GM21529 (cell line): ENCODE results near the gene TTC34.
"Not testable (repeated sequence)": the region's sequence is repeated elsewhere in the genome, so short reads cannot be mapped to it uniquely, and the experiment has no call there.

ENCODE experiments used
- ATAC-seq: cut with Tn5 transposase; IDR thresholded peaks from one replicate; pipeline ENCODE4 v1.9.1; 2021; ENCODE audit not compliant: unreplicated experiment

The TTC34 gene

GRCh38 chr1:2685671-2686070 lies 115.8 kb downstream of the TTC34 start:
- ATAC-seq = not testable (repeated sequence)

- ATAC-seq = not testable (repeated sequence)
Measured at GRCh38 chr1:2684878-2685277, 116.6 kb downstream of the TTC34 start.

GRCh38 chr1:2684000-2684399 lies 117.5 kb downstream of the TTC34 start:
- ATAC-seq = not testable (repeated sequence)

- ATAC-seq = not testable (repeated sequence)
Measured at GRCh38 chr1:2683321-2683741, 118.2 kb downstream of the TTC34 start.

GRCh38 chr1:2682879-2683278 lies 118.6 kb downstream of the TTC34 start:
- ATAC-seq = not testable (repeated sequence)

GRCh38 chr1:2676726-2677125 lies 124.8 kb downstream of the TTC34 start:
- ATAC-seq = not testable (repeated sequence)

- ATAC-seq = not testable (repeated sequence)
Measured at GRCh38 chr1:2671656-2672055, 129.8 kb downstream of the TTC34 start.

GRCh38 chr1:2659806-2660205 lies 141.7 kb downstream of the TTC34 start:
- ATAC-seq = not testable (repeated sequence)

- not testable (repeated sequence) for ATAC-seq
Measured at GRCh38 chr1:2657909-2658308, 143.6 kb downstream of the TTC34 start.

- ATAC-seq = not testable (repeated sequence)
Measured at GRCh38 chr1:2657124-2657523, 144.4 kb downstream of the TTC34 start.

GRCh38 chr1:2655598-2656434 lies 145.7 kb downstream of the TTC34 start:
- not testable (repeated sequence) for ATAC-seq

- not testable (repeated sequence) for ATAC-seq
Measured at GRCh38 chr1:2654443-2654948, 147.0 kb downstream of the TTC34 start.

- not testable (repeated sequence) for ATAC-seq
Measured at GRCh38 chr1:2653741-2654442, 147.6 kb downstream of the TTC34 start.

- not testable (repeated sequence) for ATAC-seq
Measured at GRCh38 chr1:2652926-2653571, 148.4 kb downstream of the TTC34 start.

- ATAC-seq = not testable (repeated sequence)
Measured at GRCh38 chr1:2652152-2652925, 149.2 kb downstream of the TTC34 start.

GRCh38 chr1:2650967-2651645 lies 150.4 kb downstream of the TTC34 start:
- ATAC-seq = no peak

GRCh38 chr1:2646837-2647236 lies 154.7 kb downstream of the TTC34 start:
- no peak for ATAC-seq

- ATAC-seq = no peak
Measured at GRCh38 chr1:2645776-2646175, 155.7 kb downstream of the TTC34 start.

- no peak for ATAC-seq
Measured at GRCh38 chr1:2645143-2645542, 156.3 kb downstream of the TTC34 start.

- ATAC-seq = no peak
Measured at GRCh38 chr1:2644591-2645101, 156.8 kb downstream of the TTC34 start.
